ENCODE measurements around the gene GJB5.

- TF ChIP-seq TAF1 (IDR thresholded peaks at IDR 0.05; ENCODE audit: low read depth) (no peak), EP300 (IDR thresholded peaks at IDR 0.05; ENCODE audit: borderline replicate concordance) (no peak), MAX (IDR thresholded peaks at IDR 0.05) (no peak), TEAD4 (IDR thresholded peaks at IDR 0.05) (no peak), ZBTB7A (IDR thresholded peaks at IDR 0.05; ENCODE audit: low read depth) (no peak), CEBPB (IDR thresholded peaks at IDR 0.05) (no peak)
Observed at GRCh38 chr1:34792424-34792823, 37.6 kb downstream of the GJB5 start.

Measured in Ishikawa (cell line).